UCSD-AML1 (cell line): ENCODE measurements around the gene SLC38A10.

ENCODE experiments used
- DNase-seq: peaks from one replicate; lab custom pipeline; 2025; ENCODE audit not compliant: unreplicated experiment; lab: John Stamatoyannopoulos, UW

SLC38A10 gene

DNA sequence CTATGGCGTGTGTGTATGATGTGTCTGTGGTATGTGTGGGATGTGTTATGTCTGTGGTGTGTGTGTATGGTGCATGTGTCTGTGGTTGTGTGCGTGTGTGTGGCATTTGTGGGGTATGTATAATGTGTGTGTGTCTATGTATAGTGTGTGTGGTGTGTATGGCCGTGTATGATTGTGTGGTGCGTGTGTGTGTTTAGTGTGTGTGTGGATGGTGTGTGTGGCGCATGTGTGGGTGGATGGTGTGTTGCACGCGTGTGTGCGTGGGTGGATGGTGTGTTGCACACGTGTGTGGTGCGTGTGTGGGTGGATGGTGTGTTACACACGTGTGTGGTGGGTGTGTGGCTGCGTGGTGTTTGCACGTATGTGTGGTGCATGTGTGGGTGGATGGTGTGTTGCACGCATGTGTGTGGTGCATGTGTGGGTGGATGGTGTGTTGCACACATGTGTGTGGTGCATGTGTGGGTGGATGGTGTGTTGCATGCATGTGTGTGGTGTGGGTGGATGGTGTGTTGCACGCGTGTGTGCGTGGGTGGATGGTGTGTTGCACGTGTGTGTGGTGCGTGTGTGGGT is 5.6 kb upstream of the SLC38A10 start:
- no peak for DNase-seq

DNA sequence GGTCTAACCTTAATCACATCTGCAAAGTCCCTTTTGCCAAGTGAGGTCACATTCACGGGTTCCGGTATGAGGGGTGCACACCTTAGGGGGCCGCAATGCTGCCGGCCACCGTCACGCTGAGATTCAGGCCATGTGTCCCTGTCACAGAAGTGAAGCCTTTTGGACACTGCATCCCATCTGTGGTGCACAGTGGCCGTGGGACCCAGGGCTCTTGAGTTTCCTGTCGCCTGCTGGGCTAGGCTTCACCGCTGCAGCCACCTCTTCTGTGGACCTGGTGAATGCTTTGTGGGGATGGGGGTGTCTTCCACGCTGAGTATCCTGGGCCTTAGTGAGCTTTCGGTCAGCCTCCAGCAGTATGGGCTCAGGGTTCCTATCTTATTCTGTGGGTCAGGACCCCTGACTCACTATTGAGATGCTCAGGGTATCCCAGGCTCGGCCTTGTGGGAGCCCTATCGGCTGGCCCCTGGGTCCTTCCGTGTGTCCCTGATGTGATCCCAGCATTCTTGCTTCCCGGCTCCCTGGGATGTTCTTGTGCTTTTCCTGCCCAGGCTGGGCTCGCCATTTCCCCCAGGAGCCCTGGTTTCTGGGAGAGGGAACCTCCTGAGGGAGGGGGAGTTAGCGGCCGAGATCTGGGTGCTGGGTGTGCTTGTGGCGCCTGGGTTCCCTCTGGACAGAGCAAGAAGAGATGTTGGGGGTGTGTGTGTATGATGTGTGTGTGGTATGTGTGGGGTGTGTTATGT is 4.9 kb upstream of the SLC38A10 start:
- no peak for DNase-seq

DNA sequence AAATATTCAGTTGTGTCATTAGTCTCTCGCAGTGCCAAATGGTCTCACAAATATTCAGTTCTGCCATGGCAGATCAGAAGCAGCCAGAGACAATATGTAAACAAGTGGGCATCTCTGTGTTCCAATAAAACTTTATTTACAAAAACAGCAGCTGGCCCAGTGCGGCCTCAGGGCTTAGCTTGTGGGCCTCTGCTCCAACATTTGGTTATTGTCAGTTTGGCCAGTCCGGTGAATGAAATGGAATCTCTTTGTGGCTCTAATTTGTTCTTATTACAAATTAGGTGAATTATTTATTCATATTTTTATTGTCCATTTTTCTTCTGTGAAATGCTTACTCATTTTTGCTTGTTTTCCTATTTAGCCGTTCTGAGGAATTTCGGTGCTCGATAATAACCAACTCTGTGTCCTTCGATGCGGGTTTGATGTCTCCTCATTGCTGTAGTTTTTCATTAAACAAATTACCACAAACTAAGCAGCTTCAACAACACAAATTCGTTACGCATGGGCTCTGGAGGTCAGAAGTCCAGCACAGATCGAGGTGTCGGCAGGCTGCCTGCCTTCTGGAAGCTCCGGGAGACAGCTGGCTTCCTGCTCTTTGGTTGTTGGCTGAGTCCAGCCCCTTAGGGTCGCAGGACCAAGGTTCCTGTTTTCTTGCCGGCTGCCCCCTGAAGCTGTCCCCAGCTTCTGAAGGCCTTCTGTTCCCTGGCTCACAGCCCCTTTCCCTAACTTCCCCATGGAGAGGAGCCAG is 4.1 kb upstream of the SLC38A10 start:
- no peak for DNase-seq

DNA sequence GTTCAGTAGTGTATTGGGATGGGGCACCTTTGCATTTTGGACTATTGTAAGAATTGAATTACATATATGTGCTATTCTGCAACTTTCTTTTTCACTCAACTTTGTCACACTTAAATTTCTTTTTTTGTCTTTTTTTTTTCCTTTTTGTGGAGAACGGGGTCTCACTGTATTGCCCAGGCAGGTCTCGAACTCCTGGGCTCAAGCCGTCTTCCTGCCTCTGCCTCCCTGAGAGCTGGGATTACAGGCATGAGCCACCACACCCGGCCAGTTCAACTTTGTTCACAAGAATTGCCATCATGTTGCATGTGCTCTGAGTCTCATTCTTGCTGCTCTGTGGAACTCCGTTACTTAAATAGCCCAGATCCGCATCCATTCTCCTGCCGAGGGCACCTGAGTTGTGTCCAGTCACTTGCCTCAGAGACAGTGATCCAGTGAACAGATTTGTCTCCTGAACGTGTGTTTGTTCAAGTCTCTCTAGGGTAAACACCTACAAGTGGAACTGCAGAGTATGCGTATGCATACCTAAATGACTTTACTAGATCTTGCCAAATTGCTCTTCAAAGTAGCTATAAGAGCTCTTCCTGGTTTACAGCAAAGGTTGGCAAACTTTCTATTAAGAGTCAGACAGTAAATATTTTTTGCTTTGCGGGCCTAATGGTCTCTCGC is 3.4 kb upstream of the SLC38A10 start:
- DNase-seq, result no peak

DNA sequence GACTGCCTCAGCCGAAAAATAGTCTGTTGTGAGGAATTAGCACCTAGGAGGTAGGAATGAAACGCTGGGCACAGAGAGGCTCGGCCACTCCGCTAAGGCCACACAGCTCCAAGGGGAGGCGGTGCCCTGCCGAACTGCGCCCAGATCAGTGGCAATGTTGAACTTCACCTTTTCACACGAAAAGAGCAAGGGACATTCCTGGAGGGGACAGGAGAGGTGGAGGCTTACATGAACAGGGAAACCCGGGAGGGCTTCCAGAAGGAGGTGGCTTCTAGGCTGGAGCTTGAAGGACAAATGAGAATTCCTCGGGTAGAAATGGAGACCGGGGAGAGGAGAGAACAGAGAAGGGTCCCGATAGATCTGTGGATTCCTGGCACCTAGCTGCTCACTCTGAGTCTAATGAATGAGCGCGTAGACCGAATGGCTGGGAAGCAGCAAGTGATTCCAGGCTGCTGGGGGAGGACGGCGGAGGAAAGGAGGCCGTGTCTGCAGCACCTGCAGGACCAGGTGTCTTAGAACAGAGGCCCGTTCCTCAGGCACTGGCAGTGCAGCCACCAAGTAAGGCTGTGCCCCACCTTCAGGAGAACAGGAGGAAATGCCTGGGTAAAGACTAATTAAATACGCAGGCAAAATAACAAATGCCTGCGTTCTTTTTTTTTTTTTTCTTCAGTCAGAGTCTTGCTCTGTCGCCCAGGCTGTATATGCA is 722 bp upstream of the SLC38A10 start:
- peak; percentile 34 for DNase-seq

DNA sequence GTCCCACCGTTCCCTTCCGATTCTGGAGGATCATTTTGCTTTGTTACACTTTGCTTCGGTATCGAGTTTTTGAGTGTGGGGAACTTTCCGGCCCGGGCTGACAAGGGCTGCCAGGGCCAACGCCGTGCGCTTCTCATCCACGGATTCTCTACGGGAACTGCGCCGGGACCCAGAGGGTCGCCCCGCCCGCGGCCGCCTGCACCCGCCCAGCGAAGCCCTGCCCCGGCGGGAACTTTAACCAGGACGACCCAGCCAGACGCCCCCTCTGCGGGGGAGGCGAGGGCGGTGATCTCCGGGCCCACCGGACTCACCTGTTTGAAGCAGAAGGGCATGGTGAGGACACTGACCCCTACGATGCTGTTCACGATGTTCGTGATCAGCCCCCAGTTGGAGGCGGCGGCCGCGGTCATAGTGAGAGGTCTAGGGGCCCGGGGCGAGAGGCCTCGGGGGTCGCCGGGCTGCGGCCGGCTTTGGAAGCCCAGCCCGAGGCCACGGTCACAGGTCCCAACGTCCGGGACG is 536 bp downstream of the SLC38A10 start:
- DNase-seq, result peak; percentile 36

DNA sequence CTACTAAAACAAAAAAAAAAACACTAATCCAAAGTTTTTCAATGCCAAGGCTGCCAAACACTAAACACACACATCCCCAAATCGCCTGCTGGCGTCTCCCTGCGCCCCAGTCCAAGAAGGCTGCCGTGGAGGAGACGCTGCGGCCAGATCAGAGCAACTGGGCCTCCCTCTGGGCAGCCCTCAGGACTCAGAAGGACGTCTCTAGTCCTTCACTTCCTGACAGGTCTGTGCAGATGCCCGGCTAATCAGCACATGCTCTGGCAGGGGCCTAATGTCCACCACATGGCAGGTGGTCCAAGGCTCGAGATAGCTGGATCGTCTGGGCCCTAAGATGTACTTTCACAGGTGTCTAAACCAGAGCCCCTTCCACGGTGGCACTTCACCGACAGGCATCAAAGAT is 2.7 kb downstream of the SLC38A10 start:
- DNase-seq, result no peak

DNA sequence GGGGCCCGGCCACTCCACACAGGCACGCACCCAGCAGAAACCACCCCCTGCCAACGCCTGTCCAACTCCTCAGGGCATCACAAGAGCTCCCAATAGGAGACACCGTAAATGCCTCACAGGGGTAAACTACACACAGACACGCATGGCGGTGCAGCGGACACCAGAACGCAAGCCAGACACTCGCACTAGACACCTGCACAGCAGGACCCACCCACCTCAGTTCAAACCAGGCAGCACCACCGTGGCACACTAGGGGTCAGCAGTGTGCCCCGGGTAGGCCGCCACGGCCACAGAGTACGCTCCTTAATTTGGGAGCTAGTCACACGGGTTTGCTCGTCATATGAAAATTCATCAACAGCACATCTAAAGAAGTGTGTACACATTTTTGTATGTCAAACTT is 3.4 kb downstream of the SLC38A10 start:
- DNase-seq, result peak; percentile 57

DNA sequence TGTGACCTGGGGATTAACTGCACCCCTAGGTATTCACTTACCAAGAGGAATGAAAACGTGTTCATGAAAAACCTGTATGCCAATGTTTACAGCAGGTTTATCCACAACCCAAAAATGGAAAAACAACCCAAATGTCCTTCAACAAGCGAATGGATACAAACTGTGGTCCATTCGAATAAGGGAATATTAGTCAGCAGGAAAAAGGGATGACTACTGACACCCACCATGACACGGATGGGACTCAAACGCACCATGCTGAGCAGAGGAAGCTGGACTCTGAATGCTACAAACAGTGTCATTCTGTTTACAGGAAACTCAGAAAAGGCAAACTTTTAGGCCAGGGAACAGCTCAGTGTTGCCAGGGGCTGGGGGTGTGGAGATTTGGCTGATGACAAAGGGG is 4.9 kb downstream of the SLC38A10 start:
- DNase-seq, result no peak

DNA sequence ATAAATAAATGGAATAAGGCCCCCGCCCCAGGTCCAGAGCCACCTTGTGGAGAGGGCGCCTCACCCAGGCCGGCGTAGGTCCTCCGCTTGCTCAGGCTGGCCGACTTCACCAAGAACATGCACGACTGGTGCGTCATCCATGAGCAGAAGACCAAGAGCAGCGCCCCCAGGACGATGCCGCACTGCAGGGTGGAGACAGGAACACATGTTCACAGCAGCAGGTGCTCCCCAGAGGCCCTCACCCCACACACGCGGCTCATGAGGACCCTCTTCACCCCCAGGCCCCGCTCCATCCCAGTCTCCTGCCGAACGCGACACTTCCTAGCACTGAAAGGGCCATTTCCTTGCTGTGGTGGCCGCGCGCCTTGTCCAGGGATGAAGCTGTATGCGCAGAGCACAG is 5.5 kb downstream of the SLC38A10 start:
- no peak for DNase-seq

DNA sequence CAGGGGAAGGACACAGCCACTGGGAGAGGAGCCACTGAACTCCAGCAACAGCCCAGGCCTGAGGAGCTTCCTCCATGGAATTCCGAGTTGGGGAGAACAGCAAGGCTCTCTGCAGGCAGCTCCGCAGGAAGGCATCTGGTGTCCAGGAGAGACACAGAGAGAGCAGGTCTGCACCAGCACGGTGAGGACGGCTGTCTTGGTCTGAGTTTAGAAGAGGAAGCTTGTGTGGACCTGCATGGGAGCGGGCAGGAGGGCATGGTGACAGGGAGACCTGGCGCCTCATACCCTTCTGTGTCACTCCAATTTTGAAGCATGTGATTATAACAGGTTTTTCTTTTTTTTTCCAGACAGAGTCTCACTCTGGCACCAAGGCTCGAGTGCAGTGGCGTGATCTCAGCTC is 6.4 kb downstream of the SLC38A10 start:
- DNase-seq, result no peak

DNA sequence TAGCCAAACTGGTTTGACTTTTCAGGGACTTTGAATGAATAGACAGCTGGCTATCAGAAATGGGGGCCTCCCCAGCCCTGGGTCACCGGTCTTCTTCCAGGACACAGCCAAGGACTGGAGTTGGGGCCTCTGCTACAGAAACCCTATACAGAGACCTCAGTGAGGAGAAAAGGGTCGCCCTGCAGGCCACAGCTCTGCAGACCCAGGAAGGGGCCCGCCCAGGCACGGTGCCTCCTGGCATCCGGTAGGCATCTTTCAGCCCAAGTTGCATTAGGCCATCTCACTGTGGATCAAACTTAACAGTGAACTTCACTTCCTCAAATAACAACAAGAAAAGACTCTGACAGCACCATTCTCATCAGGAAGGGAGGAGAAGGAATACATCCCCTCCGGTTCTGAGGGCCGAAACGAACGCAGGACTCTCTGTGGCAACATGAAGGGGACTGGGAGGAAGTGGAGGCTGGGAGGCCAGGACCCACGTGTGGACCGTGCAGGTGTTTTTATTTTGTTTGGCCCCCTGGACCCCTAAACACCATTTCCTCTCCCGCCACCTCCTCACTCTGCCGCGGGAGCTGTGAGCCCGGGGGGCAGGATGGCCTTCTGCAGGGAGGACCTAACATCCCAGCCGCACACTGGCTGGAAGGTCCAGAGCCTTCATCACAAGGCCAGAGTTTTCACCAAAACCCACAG is 7.2 kb downstream of the SLC38A10 start:
- peak; percentile 73 for DNase-seq

DNA sequence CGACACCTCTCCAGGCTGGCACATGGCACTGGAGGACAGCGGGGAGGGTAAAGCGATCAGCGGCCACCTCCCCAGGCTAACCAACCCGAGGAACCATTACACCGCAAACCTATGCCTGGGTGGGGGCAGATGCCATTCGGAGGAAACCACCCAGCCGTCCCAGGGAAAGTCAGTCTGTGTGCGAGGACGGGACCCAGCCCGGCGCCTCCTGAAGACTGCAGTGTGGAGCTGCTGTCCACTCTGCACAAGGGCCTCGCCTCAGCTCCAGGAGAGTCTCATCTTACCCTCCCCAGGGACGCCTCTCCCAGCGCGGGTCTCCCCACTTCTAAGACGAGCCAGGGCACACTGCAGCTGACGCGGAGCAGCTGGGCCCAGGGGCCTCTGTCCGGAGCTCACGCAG is 8.0 kb downstream of the SLC38A10 start:
- DNase-seq, result no peak

DNA sequence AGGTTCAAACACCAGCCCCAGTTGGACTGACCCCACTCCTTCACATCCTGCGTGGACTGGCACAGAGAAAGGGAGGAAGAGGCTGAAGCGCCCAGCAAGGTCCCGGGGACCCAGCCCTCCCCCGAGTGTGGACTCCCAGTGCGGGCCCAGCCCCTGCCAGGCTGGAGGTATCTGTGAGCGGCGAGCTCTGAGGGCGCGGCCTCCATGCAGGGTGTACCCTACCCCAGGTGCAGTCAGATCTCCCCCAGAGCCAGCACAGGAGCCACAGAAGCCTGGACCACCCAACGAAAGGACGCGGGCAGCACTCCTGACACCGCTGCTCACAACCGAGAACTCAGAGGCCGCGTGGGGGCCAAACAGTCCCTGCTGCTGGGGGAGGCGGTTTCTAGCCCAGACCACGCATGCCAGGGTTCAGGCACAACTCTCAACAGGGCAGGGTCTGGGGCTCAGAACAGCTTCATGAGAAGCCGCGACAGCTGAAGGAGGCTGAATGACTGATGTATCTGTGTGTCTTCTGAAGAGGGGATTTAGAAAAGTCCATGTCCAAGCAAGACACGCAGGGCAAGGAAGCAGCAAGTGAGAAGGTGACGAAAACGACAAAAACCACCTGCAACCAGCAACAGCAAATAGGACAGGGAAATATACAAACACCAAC is 8.5 kb downstream of the SLC38A10 start:
- no peak for DNase-seq

DNA sequence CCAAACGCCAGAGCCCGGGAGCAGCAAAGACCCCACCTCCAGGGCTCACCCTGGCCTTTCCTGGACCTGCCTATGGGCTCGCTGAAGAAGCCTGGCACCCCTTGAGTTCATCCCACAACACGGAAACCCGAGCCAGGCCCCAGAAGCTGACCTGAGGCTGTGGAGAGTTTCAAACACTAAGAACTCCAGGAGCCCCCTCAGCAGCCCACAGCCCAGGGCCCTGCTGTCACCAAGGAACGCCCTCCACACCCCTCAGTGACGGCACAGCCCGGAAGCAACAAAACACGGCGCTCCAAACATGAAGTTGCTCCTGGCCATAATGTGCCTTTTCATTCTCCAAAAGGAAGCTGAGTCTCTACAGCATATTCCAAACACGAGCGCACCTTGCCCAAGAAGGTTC is 9.2 kb downstream of the SLC38A10 start:
- no peak for DNase-seq

DNA sequence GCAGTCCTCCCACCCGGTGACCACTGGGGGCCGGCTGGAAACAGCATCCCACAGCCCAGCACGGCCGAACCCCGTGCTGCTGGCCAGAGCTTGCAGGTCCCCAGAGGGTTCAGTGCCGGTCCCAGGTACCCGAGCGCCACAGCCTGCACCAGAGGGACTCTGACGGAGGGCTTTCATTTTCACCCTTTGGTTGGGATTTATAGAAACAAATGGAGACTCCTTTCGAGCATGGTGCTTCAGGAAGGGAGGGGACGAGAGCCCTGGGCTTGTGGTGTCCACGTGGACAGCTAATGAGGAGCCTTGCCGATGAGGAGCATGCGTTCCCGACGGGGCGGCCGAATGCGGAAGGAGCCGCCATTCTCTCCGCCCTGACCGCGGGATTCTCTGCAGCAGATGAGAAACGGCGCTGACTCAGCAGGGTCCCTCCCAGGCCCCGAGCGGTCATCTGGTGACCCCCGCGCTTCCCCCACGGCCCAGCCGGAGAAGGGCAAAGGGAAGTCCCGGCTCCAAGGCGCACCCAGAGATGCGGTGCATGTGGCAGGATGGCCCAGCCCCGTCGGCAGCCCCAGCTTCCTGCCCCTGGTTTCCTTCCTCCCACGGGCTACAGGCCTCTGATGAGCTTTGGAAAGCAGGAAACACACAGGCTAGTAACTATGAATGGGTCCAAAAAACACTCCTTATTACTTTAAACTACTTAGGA is 9.8 kb downstream of the SLC38A10 start:
- DNase-seq, result peak; percentile 93

DNA sequence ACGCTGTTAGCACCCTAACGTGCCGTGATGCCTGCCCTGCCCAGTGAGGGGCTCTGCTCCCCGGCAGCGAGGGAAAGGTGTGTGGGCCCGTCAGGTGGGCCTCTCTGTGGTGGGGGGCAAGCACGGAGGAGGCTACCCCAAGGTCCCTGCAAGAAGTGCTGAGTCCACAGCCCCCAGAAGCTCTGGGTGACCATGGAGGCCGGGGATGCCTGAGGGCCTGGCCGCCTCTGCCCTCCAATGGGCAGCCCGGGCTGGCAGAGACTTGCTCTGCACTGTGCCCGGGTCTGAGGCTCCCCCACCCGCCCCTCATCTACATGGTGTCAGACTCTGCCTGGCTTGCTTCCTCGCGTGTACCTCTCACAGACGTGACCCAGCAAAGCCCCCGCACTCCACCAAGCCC is 12.2 kb downstream of the SLC38A10 start:
- DNase-seq, result no peak

DNA sequence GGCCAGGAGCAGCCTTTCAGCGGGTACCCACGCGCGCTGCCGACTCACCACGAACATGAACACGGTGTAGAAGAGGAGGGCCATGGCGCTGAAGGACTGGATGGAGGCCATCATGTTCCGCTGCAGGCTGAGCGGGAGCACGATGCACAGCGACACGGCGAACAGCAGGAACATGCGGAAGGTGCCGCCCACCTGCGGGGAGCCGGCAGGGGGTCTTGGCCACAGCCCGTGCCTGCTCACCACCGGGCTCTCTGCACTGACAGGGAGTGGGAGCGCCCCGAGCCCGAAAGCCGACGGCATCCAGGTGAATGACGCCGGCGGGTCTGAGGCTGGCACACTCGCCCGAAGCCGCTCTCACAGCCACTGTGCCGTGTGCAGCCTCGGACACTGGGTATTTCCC is 13.0 kb downstream of the SLC38A10 start:
- no peak for DNase-seq

DNA sequence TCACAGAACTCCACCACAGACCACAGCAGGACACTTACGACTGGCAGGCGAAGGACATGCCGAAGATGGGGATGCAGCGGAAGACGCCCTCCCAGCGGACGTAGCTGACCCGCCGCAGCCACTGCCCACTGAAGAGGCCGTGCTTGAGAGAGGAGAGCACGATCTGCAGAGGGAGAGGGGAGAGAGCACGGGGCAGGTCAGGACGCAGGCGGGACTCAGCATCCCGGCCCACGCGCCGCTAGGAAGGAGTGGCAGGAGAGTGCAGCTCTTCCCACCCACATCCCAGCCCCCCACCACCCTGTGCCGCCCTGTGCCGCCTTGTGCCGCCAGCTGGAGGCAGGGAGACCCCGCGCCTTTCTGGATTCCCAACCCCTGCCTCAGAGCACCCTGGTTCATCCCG is 14.5 kb downstream of the SLC38A10 start:
- DNase-seq, result no peak
